ENCODE measurements around the gene COA7.

DNA sequence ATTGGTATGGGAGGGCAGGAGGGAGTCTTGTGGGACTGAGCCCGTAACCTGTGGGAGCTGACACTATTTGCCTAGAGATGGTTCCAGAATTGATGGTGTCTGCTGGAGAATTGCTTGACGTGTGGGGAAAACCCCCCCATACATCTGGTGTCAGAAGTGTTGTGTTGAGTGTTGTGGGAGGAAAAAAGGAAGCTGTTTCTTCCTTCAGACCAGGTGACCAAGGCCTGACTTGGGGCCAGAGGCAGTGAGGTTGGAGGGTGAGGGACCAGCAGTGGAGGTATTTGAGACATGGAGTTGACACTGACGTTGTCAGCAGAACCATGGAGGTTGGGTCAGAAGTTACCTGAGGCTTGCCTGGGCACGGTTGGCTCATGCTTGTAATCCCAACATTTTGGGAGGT is 56.8 kb downstream of the COA7 start:
- TF ChIP-seq, protein P1, sequence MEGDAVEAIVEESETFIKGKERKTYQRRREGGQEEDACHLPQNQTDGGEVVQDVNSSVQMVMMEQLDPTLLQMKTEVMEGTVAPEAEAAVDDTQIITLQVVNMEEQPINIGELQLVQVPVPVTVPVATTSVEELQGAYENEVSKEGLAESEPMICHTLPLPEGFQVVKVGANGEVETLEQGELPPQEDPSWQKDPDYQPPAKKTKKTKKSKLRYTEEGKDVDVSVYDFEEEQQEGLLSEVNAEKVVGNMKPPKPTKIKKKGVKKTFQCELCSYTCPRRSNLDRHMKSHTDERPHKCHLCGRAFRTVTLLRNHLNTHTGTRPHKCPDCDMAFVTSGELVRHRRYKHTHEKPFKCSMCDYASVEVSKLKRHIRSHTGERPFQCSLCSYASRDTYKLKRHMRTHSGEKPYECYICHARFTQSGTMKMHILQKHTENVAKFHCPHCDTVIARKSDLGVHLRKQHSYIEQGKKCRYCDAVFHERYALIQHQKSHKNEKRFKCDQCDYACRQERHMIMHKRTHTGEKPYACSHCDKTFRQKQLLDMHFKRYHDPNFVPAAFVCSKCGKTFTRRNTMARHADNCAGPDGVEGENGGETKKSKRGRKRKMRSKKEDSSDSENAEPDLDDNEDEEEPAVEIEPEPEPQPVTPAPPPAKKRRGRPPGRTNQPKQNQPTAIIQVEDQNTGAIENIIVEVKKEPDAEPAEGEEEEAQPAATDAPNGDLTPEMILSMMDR (IDR thresholded peaks at IDR 0.05) = no peak
- TF ChIP-seq EP300 (IDR thresholded peaks at IDR 0.05) (no peak), POLR2A (IDR thresholded peaks at IDR 0.05) (no peak), POLR2AphosphoS5 (IDR thresholded peaks at IDR 0.05) (no peak)

Data from sigmoid colon (tissue), 4 donors.